ENCODE data around the gene DISP3.

DISP3 gene

GRCh38 chr1:11539850-11540772 is 61.2 kb downstream of the DISP3 start:
- H3K9me3 ChIP-seq (ENCODE audit: control insufficient read depth, insufficient read depth, low read length) = no peaks in the 10 kb centered on the region
- no peaks in the 10 kb centered on the region for H3K79me2 ChIP-seq (ENCODE audit: control insufficient read depth, low read length)
- H4K20me1 ChIP-seq (ENCODE audit: control insufficient read depth, insufficient read depth, low read depth, low read length) = no peaks in the 10 kb centered on the region
- no peaks in the 10 kb centered on the region for H3F3A ChIP-seq (ENCODE audit: control insufficient read depth, insufficient read depth)
- H3K4me1 ChIP-seq (ENCODE audit: control insufficient read depth, low read length) = no peaks in the 10 kb centered on the region
- H3K4me2 ChIP-seq (ENCODE audit: low read length) = no peak overlapping the region
- no peaks in the 10 kb centered on the region for H3K27me3 ChIP-seq (ENCODE audit: control insufficient read depth, low read length)
- no peak overlapping the region for H3K4me3 ChIP-seq (ENCODE audit: low read length)
- no peaks in the 10 kb centered on the region for H3K9me2 ChIP-seq (replicated peaks; ENCODE audit: control insufficient read depth, low read length)
- H3K27ac ChIP-seq (ENCODE audit: low read depth, low read length) = no peak overlapping the region
- TF ChIP-seq CTCF (IDR thresholded peaks at IDR 0.05; ENCODE audit: low read depth, low read length, poor library complexity, severe bottlenecking) (no peak), EZH2phosphoT487 (IDR thresholded peaks at IDR 0.05; ENCODE audit: borderline replicate concordance, low read length) (no peak)
- H3K36me3 ChIP-seq (ENCODE audit: control insufficient read depth, low read length) = no peaks in the 10 kb centered on the region

GRCh38 chr1:11540773-11541160 is 61.8 kb downstream of the DISP3 start:
- no peak overlapping the region for H3K4me3 ChIP-seq (ENCODE audit: low read length)
- H3K27ac ChIP-seq (ENCODE audit: low read depth, low read length) = no peak overlapping the region
- no peak overlapping the region for H3K4me2 ChIP-seq (ENCODE audit: low read length)
- no peaks in the 10 kb centered on the region for H3K4me1 ChIP-seq (ENCODE audit: control insufficient read depth, low read length)
- no peaks in the 10 kb centered on the region for H3K9me3 ChIP-seq (ENCODE audit: control insufficient read depth, insufficient read depth, low read length)
- H3K27me3 ChIP-seq (ENCODE audit: control insufficient read depth, low read length) = no peaks in the 10 kb centered on the region
- no peaks in the 10 kb centered on the region for H3K79me2 ChIP-seq (ENCODE audit: control insufficient read depth, low read length)
- H4K20me1 ChIP-seq (ENCODE audit: control insufficient read depth, insufficient read depth, low read depth, low read length) = no peaks in the 10 kb centered on the region
- H3F3A ChIP-seq (ENCODE audit: control insufficient read depth, insufficient read depth) = no peaks in the 10 kb centered on the region
- TF ChIP-seq EZH2phosphoT487 (IDR thresholded peaks at IDR 0.05; ENCODE audit: borderline replicate concordance, low read length) (no peak), CTCF (IDR thresholded peaks at IDR 0.05; ENCODE audit: low read depth, low read length, poor library complexity, severe bottlenecking) (no peak)
- H3K9me2 ChIP-seq (replicated peaks; ENCODE audit: control insufficient read depth, low read length) = no peaks in the 10 kb centered on the region
- no peaks in the 10 kb centered on the region for H3K36me3 ChIP-seq (ENCODE audit: control insufficient read depth, low read length)

- Histone ChIP-seq H3K9me3 (ENCODE audit: control insufficient read depth, insufficient read depth, low read length) (no peaks in the 10 kb centered on the region), H3F3A (ENCODE audit: control insufficient read depth, insufficient read depth) (no peaks in the 10 kb centered on the region), H4K20me1 (ENCODE audit: control insufficient read depth, insufficient read depth, low read depth, low read length) (no peaks in the 10 kb centered on the region), H3K4me1 (ENCODE audit: control insufficient read depth, low read length) (no peaks in the 10 kb centered on the region), H3K36me3 (ENCODE audit: control insufficient read depth, low read length) (no peaks in the 10 kb centered on the region), H3K9me2 (replicated peaks; ENCODE audit: control insufficient read depth, low read length) (no peaks in the 10 kb centered on the region), H3K4me3 (ENCODE audit: low read length) (no peak overlapping the region), H3K79me2 (ENCODE audit: control insufficient read depth, low read length) (no peaks in the 10 kb centered on the region), H3K27me3 (ENCODE audit: control insufficient read depth, low read length) (no peaks in the 10 kb centered on the region), H3K4me2 (ENCODE audit: low read length) (no peak overlapping the region), H3K27ac (ENCODE audit: low read depth, low read length) (no peak overlapping the region)
- no peak for TF ChIP-seq EZH2phosphoT487 (IDR thresholded peaks at IDR 0.05; ENCODE audit: borderline replicate concordance, low read length)
- TF ChIP-seq CTCF (IDR thresholded peaks at IDR 0.05; ENCODE audit: low read depth, low read length, poor library complexity, severe bottlenecking) = no peak
Observed at GRCh38 chr1:11541236-11541635, 62.3 kb downstream of the DISP3 start.

All from DOHH2 (cell line).